SK-N-DZ (cell line): Measurements from ENCODE around the gene PUDP. TPM values are rescaled to one million over a fixed set of nuclear protein-coding genes. Genes with fewer than 3 reads are reported as not detected.
"Not testable (repeated sequence)": the region's sequence is repeated elsewhere in the genome, so short reads cannot be mapped to it uniquely, and the experiment has no call there.

Experiments used
- DNase-seq: peaks from one replicate; pipeline ENCODE4 v3.0.0-alpha.2; 2015; ENCODE audit warnings: low spot score
- polyA plus RNA-seq, 2 experiments: library from polyadenylated mRNA; depleted of rRNA; stranded (reverse); fragments of >200 nt; gene quantifications; 2 replicates each; pipeline ENCODE4 v1.2.3, GENCODE V29; 2014

PUDP gene
- polyA plus RNA-seq (2014; cell fraction: cytosol; rRNA removed): 14.6 and 19.3 TPM in 2 replicates
- polyA plus RNA-seq (2014; cell fraction: nucleus; rRNA removed): 9.0 and 13.9 TPM in 2 replicates

- peak; percentile 80 for DNase-seq
Observed at GRCh38 chrX:7147978-7148854, at the start of gene PUDP. Gene PUDP, minus strand, starts transcription at chrX:7148153. Its CDS starts 40 bp downstream, at chrX:7148113.

GRCh38 chrX:7194606-7195005, 46.7 kb upstream of the PUDP start:
- DNase-seq: no peak

GRCh38 chrX:7192871-7193270, 44.9 kb upstream of the PUDP start:
- no peak for DNase-seq

- DNase-seq: no peak
Observed at GRCh38 chrX:7191681-7192110, 43.7 kb upstream of the PUDP start.

- DNase-seq: no peak
Observed at GRCh38 chrX:7190157-7190556, 42.2 kb upstream of the PUDP start.

GRCh38 chrX:7188672-7189071, 40.7 kb upstream of the PUDP start:
- no peak for DNase-seq

- DNase-seq: no peak
Observed at GRCh38 chrX:7184816-7185215, 36.9 kb upstream of the PUDP start.

- DNase-seq: no peak
Observed at GRCh38 chrX:7179446-7179845, 31.5 kb upstream of the PUDP start.

- not testable (repeated sequence) for DNase-seq
Observed at GRCh38 chrX:7178859-7179258, 30.9 kb upstream of the PUDP start.

GRCh38 chrX:7170898-7171297, 22.9 kb upstream of the PUDP start:
- no peak for DNase-seq

GRCh38 chrX:7169627-7170026, 21.7 kb upstream of the PUDP start:
- DNase-seq: no peak

GRCh38 chrX:7168371-7168770, 20.4 kb upstream of the PUDP start:
- DNase-seq: no peak

- DNase-seq: no peak
Observed at GRCh38 chrX:7164174-7164573, 16.2 kb upstream of the PUDP start.

- no peak for DNase-seq
Observed at GRCh38 chrX:7163146-7163677, 15.3 kb upstream of the PUDP start.

GRCh38 chrX:7159149-7159861, 11.4 kb upstream of the PUDP start:
- no peak for DNase-seq

- no peak for DNase-seq
Observed at GRCh38 chrX:7158468-7158990, 10.6 kb upstream of the PUDP start.

GRCh38 chrX:7156879-7157278, 8.9 kb upstream of the PUDP start:
- no peak for DNase-seq

- DNase-seq: no peak
Observed at GRCh38 chrX:7155163-7155562, 7.2 kb upstream of the PUDP start.

GRCh38 chrX:7154041-7154597, 6.2 kb upstream of the PUDP start:
- DNase-seq: no peak

- no peak for DNase-seq
Observed at GRCh38 chrX:7153231-7153630, 5.3 kb upstream of the PUDP start.

- DNase-seq: no peak
Observed at GRCh38 chrX:7149411-7149810, 1.5 kb upstream of the PUDP start.
